ENCODE results near the gene STK25. TPM values are rescaled to one million over a fixed set of nuclear protein-coding genes. Genes with fewer than 3 reads are reported as not detected.

The STK25 gene
- total and polyA plus RNA-seq, 8 donors, result 93.8 to 446 (median 144) TPM

DNA sequence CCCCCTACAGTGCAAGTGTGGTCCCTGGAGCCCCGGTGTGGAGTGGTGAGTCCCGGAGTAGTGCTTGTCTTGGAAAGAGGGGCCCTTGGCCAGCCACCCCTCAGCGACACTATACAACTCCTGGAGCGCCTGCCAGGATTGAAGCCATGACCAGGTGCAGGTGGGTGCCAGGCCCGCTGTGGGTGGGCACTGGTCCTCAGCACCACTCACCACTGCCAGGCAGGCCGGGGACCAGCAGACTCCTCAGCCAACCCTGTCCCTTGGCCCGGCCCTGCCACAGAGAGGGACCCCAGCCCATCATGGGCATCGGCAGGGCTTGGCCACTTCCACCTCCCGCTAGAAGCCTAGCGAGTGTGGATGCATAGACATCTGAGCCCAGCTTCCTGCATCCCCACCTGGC lies 42.2 kb downstream of the STK25 start:
- TF ChIP-seq POLR2A (IDR thresholded peaks at IDR 0.05), result no peak
- no peak for TF ChIP-seq POLR2AphosphoS5 (IDR thresholded peaks at IDR 0.05)
- TF ChIP-seq EP300 (IDR thresholded peaks at IDR 0.05), result no peak
- TF ChIP-seq, protein P1, sequence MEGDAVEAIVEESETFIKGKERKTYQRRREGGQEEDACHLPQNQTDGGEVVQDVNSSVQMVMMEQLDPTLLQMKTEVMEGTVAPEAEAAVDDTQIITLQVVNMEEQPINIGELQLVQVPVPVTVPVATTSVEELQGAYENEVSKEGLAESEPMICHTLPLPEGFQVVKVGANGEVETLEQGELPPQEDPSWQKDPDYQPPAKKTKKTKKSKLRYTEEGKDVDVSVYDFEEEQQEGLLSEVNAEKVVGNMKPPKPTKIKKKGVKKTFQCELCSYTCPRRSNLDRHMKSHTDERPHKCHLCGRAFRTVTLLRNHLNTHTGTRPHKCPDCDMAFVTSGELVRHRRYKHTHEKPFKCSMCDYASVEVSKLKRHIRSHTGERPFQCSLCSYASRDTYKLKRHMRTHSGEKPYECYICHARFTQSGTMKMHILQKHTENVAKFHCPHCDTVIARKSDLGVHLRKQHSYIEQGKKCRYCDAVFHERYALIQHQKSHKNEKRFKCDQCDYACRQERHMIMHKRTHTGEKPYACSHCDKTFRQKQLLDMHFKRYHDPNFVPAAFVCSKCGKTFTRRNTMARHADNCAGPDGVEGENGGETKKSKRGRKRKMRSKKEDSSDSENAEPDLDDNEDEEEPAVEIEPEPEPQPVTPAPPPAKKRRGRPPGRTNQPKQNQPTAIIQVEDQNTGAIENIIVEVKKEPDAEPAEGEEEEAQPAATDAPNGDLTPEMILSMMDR (IDR thresholded peaks at IDR 0.05), result no peak
- 85 to 100% (median 90%) methylated on average over 3 to 10 of the region's 10 CpGs for WGBS, 5 donors
- H3K27me3 ChIP-seq, result no peaks in the 10 kb centered on the region
- no peak for DNase-seq
- peaks cover 3 to 72% (median 60%) of the 10 kb centered on the region in 4 donors for H3K36me3 ChIP-seq
- H3K4me1 ChIP-seq, result peaks cover 6 to 14% (median 12%) of the 10 kb centered on the region in 4 donors
- no peak overlapping the region for H3K4me3 ChIP-seq
- no peak overlapping the region for H3K27ac ChIP-seq
- intact Hi-C loops (cut with DNase I; ENCODE audit: low total_unique reads), result no loop called here
- H3K9me3 ChIP-seq, result no peaks in the 10 kb centered on the region

DNA sequence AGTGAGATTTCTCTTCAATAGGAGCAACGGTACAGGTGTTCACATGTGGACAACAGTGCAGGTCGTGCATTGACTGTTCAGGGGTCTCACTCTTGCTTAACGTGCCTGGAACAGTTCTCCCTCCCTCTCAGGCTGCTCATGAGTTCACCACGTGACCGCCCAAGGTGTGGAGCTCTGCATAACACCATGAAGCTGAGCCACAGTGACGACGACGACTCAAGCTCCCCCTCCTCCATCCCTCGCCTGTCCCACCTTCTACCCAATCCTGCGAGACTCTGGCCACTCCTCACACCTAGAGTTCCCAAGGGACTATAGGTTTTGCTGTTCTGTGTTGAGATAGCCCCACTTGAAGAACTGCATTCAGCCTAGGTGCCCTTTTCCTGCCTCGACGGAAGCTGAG lies 42.8 kb downstream of the STK25 start:
- H3K4me3 ChIP-seq, result no peak overlapping the region
- 76 to 84% (median 78%) methylated on average over 12 of the region's 12 CpGs for WGBS, 5 donors
- intact Hi-C loops (cut with DNase I; ENCODE audit: low total_unique reads), result no loop called here
- peaks cover 3 to 65% (median 56%) of the 10 kb centered on the region in 4 donors for H3K36me3 ChIP-seq
- H3K27me3 ChIP-seq, result no peaks in the 10 kb centered on the region
- H3K9me3 ChIP-seq, result no peaks in the 10 kb centered on the region
- peaks cover 7 to 20% (median 15%) of the 10 kb centered on the region in 4 donors for H3K4me1 ChIP-seq
- TF ChIP-seq POLR2A (IDR thresholded peaks at IDR 0.05) (no peak), POLR2AphosphoS5 (IDR thresholded peaks at IDR 0.05) (no peak)
- DNase-seq, result no peak
- H3K27ac ChIP-seq, result no peak overlapping the region

DNA sequence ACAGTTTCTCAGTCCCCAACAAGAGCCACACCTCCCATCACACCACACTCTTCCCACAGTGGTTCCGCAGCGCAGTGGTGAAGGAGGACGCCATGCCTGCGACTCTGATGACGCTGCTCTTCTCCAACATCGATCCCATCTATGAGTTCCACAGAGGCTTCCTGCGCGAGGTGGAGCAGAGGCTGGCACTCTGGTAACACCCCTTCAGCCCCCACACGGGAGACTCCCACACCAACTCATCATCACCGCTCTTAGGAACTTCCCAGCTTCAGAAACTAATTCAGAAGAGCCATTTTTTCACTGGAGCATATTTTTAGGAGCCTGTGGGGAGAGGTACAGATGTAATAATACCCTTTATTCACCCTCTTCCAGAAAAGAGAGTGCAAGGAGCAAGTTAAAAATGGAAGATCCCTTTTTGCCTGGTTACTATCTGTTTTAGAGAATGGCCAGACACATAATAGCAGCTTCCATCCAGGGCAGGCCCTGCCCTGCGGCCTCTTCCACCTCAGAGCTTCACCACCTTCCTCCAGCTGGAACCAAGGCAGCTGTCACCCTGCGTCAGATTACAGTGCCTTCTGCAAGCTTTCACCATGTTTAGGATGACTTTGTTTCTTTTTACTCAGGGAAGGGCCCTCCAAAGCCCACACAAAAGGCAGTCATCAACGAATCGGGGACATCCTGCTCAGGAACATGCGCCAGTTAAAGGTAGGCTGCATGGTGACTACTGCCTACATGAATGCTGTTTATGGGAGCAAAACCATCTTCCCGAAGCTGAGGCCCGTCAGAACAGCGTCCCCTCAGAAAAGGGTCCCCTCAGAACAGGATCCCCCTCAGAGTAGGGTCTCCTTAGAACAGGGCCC lies 44.9 kb downstream of the STK25 start:
- TF ChIP-seq, protein P1 (IDR thresholded peaks at IDR 0.05), result no peak
- no peak for TF ChIP-seq EP300 (IDR thresholded peaks at IDR 0.05)
- no peak for TF ChIP-seq POLR2AphosphoS5 (IDR thresholded peaks at IDR 0.05)
- no peak for TF ChIP-seq POLR2A (IDR thresholded peaks at IDR 0.05)
- Histone ChIP-seq H3K9me3 (no peaks in the 10 kb centered on the region), H3K27ac (no peak overlapping the region), H3K4me1 (peaks cover 7 to 20% (median 16%) of the 10 kb centered on the region in 4 donors), H3K36me3 (peaks cover 2 to 51% (median 39%) of the 10 kb centered on the region in 4 donors), H3K27me3 (no peaks in the 10 kb centered on the region), H3K4me3 (no peak overlapping the region)
- WGBS, 5 donors, result 94 to 95% (median 94%) methylated on average over 18 of the region's 18 CpGs
- no peak for DNase-seq
- intact Hi-C loops (cut with DNase I; ENCODE audit: low total_unique reads), result no loop called here

DNA sequence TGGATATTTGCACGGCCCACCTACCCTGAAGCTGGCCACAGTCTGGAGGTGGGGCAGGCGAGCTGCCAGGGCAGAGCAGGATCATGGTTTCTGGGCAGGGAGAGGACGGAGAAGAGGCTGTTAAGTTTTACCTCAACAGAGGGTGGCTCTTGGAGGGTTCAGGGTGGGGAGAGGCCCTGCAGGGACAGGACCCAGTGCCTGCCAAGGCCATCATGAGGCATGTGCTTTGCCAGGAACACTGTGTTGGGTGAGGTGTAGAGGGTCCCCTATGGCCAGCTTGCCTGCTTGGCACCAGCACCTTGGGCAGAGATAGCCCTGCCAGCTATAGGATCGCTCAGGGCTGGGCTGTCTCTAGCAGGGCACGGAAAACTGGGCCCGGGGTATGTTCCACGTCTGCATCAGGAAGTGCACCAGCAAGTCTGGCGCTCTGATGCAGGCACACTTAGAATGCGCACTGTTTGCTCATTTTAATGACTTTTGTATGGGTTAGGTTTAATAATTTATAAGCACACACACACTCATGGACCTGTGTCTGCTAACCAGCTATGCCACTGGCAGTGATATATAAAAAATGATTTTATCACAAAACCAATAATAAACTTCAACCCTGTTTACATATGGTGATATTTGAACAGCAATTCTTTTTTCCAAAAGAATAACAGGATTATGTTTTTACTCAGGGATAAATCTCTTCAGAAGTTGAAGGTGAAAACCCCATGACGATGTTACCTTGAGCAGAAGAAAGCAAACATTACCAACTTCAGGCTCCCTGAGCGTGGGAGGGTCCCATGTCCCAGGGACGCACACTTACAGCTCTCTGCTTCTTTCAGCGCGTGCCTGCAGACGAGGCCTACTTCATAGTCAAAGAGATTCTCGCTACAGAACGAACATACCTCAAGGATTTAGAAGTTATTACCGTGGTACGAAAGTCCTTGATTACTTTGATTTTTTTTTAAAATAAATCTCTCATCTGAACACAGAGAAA lies 46.4 kb downstream of the STK25 start:
- H3K27me3 ChIP-seq, result no peaks in the 10 kb centered on the region
- H3K36me3 ChIP-seq, result peaks cover 0 to 44% (median 31%) of the 10 kb centered on the region in 4 donors
- H3K9me3 ChIP-seq, result no peaks in the 10 kb centered on the region
- 38 to 67% (median 58%) methylated on average over 17 to 19 of the region's 19 CpGs for WGBS, 5 donors
- peak overlapping the region; percentile 62 to 86 (median 78) for H3K27ac ChIP-seq
- intact Hi-C loops (cut with DNase I; ENCODE audit: low total_unique reads), result no loop called here
- H3K4me1 ChIP-seq, result peaks cover 7 to 20% (median 16%) of the 10 kb centered on the region in 4 donors
- peak; percentile 67 to 70 for DNase-seq
- TF ChIP-seq EP300 (IDR thresholded peaks at IDR 0.05) (no peak), POLR2AphosphoS5 (IDR thresholded peaks at IDR 0.05) (peak in 1 of 3 donors; percentile 42), POLR2A (IDR thresholded peaks at IDR 0.05) (no peak)
- TF ChIP-seq, protein P1 (IDR thresholded peaks at IDR 0.05), result no peak
- H3K4me3 ChIP-seq, result no peak overlapping the region

All from stomach (tissue), 9 donors.